HepG2 (cell line): ENCODE measurements around the gene C1orf159.

ENCODE experiments used
- ATF2 ChIP-seq: sonication (generic); formaldehyde crosslinking; IDR thresholded peaks from 2 replicates; pipeline ENCODE4 v1.4.0; 2020; ENCODE audit warnings: missing genetic modification reagents
- CHD2 ChIP-seq: IDR thresholded peaks from 2 replicates; pipeline ENCODE4 v1.6.1; 2011; ENCODE audit warnings: low read depth, low read length, improper control_type of control experiment
- ESRRA ChIP-seq: sonication (generic); formaldehyde crosslinking; IDR thresholded peaks from 2 replicates; pipeline ENCODE4 v1.5.1; 2020; ENCODE audit warnings: mild to moderate bottlenecking, low read depth, missing genetic modification reagents
- GABPA ChIP-seq, 2 experiments: IDR thresholded peaks; 2 replicates each; pipeline ENCODE4 v1.6.1; 2011 to 2016; ENCODE audit warnings: low read depth in 2 of 2, low read length in 1 of 2, missing biosample characterization in 1 of 2, missing genetic modification characterization in 1 of 2
- JUNB ChIP-seq: sonication (generic); formaldehyde crosslinking; IDR thresholded peaks from 2 replicates; pipeline ENCODE4 v1.8.0; 2022; ENCODE audit warnings: missing genetic modification reagents, mild to moderate bottlenecking, borderline replicate concordance
- PAX8 ChIP-seq: sonication (generic); formaldehyde crosslinking; IDR thresholded peaks from 2 replicates; pipeline ENCODE4 v1.8.0; 2022; ENCODE audit warnings: mild to moderate bottlenecking, missing genetic modification reagents, borderline replicate concordance
- REST ChIP-seq, 2 experiments: IDR thresholded peaks; 2 replicates each; pipeline ENCODE4 v1.6.1; 2011 to 2012; ENCODE audit warnings: low read length in 2 of 2, borderline replicate concordance in 1 of 2, low read depth in 1 of 2, mild to moderate bottlenecking in 1 of 2, moderate library complexity in 1 of 2
- YY1 ChIP-seq: IDR thresholded peaks from 2 replicates; pipeline ENCODE4 v1.6.1; 2011; ENCODE audit warnings: low read length, low read depth, moderate library complexity, mild to moderate bottlenecking; ENCODE audit not compliant: insufficient read depth, insufficient replicate concordance
- TF ChIP-seq, protein P1 (sequence below): sonication (generic); formaldehyde crosslinking; IDR thresholded peaks from 2 replicates; pipeline ENCODE4 v1.5.0; 2020; ENCODE audit warnings: mild to moderate bottlenecking, missing genetic modification reagents, moderate library complexity
- TF ChIP-seq, protein P2 (sequence below): sonication (generic); formaldehyde crosslinking; conservative IDR thresholded peaks from 2 replicates; pipeline ENCODE4 v1.5.0; 2020; ENCODE audit warnings: missing genetic modification reagents

DNA sequence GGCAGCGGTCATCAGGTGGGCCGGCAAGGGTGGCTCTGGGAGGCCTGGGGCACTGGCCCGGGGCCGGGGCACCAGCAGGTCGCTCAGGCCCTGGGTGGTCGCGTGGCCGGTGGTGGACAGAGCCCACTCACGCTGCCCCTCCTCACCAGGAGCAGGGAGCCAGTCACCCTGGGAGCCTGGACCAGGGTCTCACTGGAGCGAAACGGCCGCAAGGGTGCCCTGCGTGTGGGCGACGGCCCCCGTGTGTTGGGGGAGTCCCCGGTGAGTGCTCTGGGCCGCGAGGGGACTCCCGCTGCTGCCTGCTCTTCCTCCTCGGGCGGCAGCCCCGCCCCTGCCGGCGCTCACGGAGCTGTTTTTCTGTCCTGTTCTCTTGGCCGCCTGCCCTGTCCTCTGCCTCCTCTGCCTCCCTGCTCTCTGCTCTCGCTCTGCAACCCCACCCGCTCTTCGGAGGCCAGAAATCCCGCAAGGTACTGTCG is 65.3 kb downstream of the C1orf159 start:
- TF ChIP-seq, protein P1, sequence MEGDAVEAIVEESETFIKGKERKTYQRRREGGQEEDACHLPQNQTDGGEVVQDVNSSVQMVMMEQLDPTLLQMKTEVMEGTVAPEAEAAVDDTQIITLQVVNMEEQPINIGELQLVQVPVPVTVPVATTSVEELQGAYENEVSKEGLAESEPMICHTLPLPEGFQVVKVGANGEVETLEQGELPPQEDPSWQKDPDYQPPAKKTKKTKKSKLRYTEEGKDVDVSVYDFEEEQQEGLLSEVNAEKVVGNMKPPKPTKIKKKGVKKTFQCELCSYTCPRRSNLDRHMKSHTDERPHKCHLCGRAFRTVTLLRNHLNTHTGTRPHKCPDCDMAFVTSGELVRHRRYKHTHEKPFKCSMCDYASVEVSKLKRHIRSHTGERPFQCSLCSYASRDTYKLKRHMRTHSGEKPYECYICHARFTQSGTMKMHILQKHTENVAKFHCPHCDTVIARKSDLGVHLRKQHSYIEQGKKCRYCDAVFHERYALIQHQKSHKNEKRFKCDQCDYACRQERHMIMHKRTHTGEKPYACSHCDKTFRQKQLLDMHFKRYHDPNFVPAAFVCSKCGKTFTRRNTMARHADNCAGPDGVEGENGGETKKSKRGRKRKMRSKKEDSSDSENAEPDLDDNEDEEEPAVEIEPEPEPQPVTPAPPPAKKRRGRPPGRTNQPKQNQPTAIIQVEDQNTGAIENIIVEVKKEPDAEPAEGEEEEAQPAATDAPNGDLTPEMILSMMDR (CRISPR knock-in tag): no peak
- TF ChIP-seq, protein P2, sequence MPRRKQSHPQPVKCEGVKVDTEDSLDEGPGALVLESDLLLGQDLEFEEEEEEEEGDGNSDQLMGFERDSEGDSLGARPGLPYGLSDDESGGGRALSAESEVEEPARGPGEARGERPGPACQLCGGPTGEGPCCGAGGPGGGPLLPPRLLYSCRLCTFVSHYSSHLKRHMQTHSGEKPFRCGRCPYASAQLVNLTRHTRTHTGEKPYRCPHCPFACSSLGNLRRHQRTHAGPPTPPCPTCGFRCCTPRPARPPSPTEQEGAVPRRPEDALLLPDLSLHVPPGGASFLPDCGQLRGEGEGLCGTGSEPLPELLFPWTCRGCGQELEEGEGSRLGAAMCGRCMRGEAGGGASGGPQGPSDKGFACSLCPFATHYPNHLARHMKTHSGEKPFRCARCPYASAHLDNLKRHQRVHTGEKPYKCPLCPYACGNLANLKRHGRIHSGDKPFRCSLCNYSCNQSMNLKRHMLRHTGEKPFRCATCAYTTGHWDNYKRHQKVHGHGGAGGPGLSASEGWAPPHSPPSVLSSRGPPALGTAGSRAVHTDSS: no peak
- TF ChIP-seq CHD2 (no peak), GABPA (IDR thresholded peaks at IDR 0.05; ENCODE audit: low read depth, low read length) (no peak), GABPA (CRISPR knock-in tag; IDR thresholded peaks at IDR 0.05; ENCODE audit: low read depth) (no peak), ESRRA (CRISPR knock-in tag) (no peak), REST (IDR thresholded peaks at IDR 0.05; ENCODE audit: borderline replicate concordance in 1 of 2, low read depth in 1 of 2, low read length in 2 of 2) (no peak), PAX8 (CRISPR knock-in tag) (no peak), YY1 (no peak), ATF2 (CRISPR knock-in tag) (no peak), JUNB (CRISPR knock-in tag) (no peak)
